Epithelial cell of prostate (primary cell): ENCODE measurements around the gene COX20.
"Not testable (repeated sequence)": the region's sequence is repeated elsewhere in the genome, so short reads cannot be mapped to it uniquely, and the experiment has no call there.

Source experiments
- DNase-seq: peaks from one replicate; pipeline ENCODE4 v3.0.0-alpha.2; 2011; ENCODE audit warnings: low read depth, low spot score
- H3K27ac ChIP-seq: fragments of 450-650 bp; 2 replicates; pipeline ENCODE4 v1.5.1; 2017; ENCODE audit warnings: mild to moderate bottlenecking

COX20 gene

GRCh38 chr1:244835276-244836134, at the start of gene COX20:
Gene COX20, plus strand, starts transcription at chr1:244835658. Its CDS starts 57 bp downstream, at chr1:244835715.
- DNase-seq = peak; percentile 46
- H3K27ac ChIP-seq = peak within 1 kb of the TSS; percentile 99

GRCh38 chr1:244788493-244789275, 46.8 kb upstream of the COX20 start:
- H3K27ac ChIP-seq = no peak overlapping the region
- no peak for DNase-seq

- no peak for DNase-seq
- H3K27ac ChIP-seq = no peak overlapping the region
Measured at GRCh38 chr1:244789276-244789580, 46.2 kb upstream of the COX20 start.

GRCh38 chr1:244789731-244790130, 45.7 kb upstream of the COX20 start:
- no peak for DNase-seq
- no peak overlapping the region for H3K27ac ChIP-seq

GRCh38 chr1:244791061-244791460, 44.4 kb upstream of the COX20 start:
- no peak for DNase-seq
- H3K27ac ChIP-seq = no peak overlapping the region

- DNase-seq = no peak
- H3K27ac ChIP-seq = no peak overlapping the region
Measured at GRCh38 chr1:244792188-244792850, 43.1 kb upstream of the COX20 start.

GRCh38 chr1:244794071-244794470, 41.4 kb upstream of the COX20 start:
- H3K27ac ChIP-seq = no peak overlapping the region
- no peak for DNase-seq

- H3K27ac ChIP-seq, DNase-seq: not testable (repeated sequence)
Measured at GRCh38 chr1:244794516-244794915, 40.9 kb upstream of the COX20 start.

- no peak for DNase-seq
- H3K27ac ChIP-seq = no peak overlapping the region
Measured at GRCh38 chr1:244796719-244797406, 38.6 kb upstream of the COX20 start.

- no peak for DNase-seq
- H3K27ac ChIP-seq = no peak overlapping the region
Measured at GRCh38 chr1:244800821-244801220, 34.6 kb upstream of the COX20 start.

GRCh38 chr1:244801246-244801645, 34.2 kb upstream of the COX20 start:
- no peak overlapping the region for H3K27ac ChIP-seq
- DNase-seq = no peak

GRCh38 chr1:244802041-244802440, 33.4 kb upstream of the COX20 start:
- no peak for DNase-seq
- no peak overlapping the region for H3K27ac ChIP-seq

GRCh38 chr1:244802556-244803239, 32.8 kb upstream of the COX20 start:
- no peak overlapping the region for H3K27ac ChIP-seq
- DNase-seq = no peak

- no peak for DNase-seq
- H3K27ac ChIP-seq = no peak overlapping the region
Measured at GRCh38 chr1:244804841-244805240, 30.6 kb upstream of the COX20 start.

GRCh38 chr1:244807138-244807537, 28.3 kb upstream of the COX20 start:
- no peak for DNase-seq

GRCh38 chr1:244810221-244810620, 25.2 kb upstream of the COX20 start:
- no peak for DNase-seq

More at GRCh38 chr1:244807138-244807537, 28.3 kb upstream of the COX20 start:
- H3K27ac ChIP-seq = no peak overlapping the region

GRCh38 chr1:244813327-244813726, 22.1 kb upstream of the COX20 start:
- no peak overlapping the region for H3K27ac ChIP-seq
- DNase-seq = no peak

More at GRCh38 chr1:244810221-244810620, 25.2 kb upstream of the COX20 start:
- no peak overlapping the region for H3K27ac ChIP-seq

- H3K27ac ChIP-seq = no peak overlapping the region
- no peak for DNase-seq
Measured at GRCh38 chr1:244815600-244816099, 19.8 kb upstream of the COX20 start.

- no peak overlapping the region for H3K27ac ChIP-seq
- no peak for DNase-seq
Measured at GRCh38 chr1:244817415-244817894, 18.0 kb upstream of the COX20 start.
